B cell (primary cell): Measurements from ENCODE around the gene ARHGAP11A.

Experiments
- CTCF ChIP-seq: fragments of 200-600 bp; IDR thresholded peaks from one replicate; pipeline ENCODE4 v1.8.0; 2022; ENCODE audit warnings: antibody characterized with exemption, mild to moderate bottlenecking
- EZH2 ChIP-seq: IDR thresholded peaks from 2 replicates; pipeline ENCODE4 v1.6.1; 2012; ENCODE audit warnings: borderline replicate concordance, low read depth, mild to moderate bottlenecking, moderate library complexity, low read length; ENCODE audit not compliant: insufficient read depth, poor library complexity, severe bottlenecking

GRCh38 chr15:32685576-32685975 lies 70.3 kb downstream of the ARHGAP11A start:
- TF ChIP-seq CTCF (no peak), EZH2 (no peak)
